ENCODE measurements around the gene GHRHR. TPM values are rescaled to one million over a fixed set of nuclear protein-coding genes. Genes with fewer than 3 reads are reported as not detected.

The GHRHR gene
- total RNA-seq (not detected), polyA plus RNA-seq (not detected)
- long read RNA-seq, donor 1: 0 reads
- long read RNA-seq, donor 2: 0 reads
- long read RNA-seq, donor 3: 0 reads

GRCh38 chr7:30963842-30964241 is at the start of gene GHRHR:
Gene GHRHR, plus strand, starts transcription at chr7:30963953. Its CDS starts 116 bp downstream, at chr7:30964069.
- H3K27me3 ChIP-seq: no peaks in the 10 kb centered on the region
- H3K4me1 ChIP-seq (ENCODE audit: insufficient read depth): no peaks in the 10 kb centered on the region
- H3K36me3 ChIP-seq: no peaks in the 10 kb centered on the region
- no peak within 1 kb of the TSS for H3K4me3 ChIP-seq
- DNase-seq: no peak
- intact Hi-C loops (cut with DNase I): no loop called here
- TF ChIP-seq POLR2A (IDR thresholded peaks at IDR 0.05) (no peak), EP300 (IDR thresholded peaks at IDR 0.05) (no peak), CTCF (IDR thresholded peaks at IDR 0.05) (no peak)
- no peak within 1 kb of the TSS for H3K27ac ChIP-seq
- WGBS, 3 donors: 88 to 90% (median 90%) methylated on average over 10 to 11 of the region's 11 CpGs
- no peaks in the 10 kb centered on the region for H3K9me3 ChIP-seq

GRCh38 chr7:30914596-30914995 is 49.2 kb upstream of the GHRHR start:
- Histone ChIP-seq H3K9me3 (no peaks in the 10 kb centered on the region), H3K27ac (no peak overlapping the region), H3K36me3 (no peaks in the 10 kb centered on the region), H3K4me3 (no peak overlapping the region), H3K4me1 (ENCODE audit: insufficient read depth) (peaks cover 4% of the 10 kb centered on the region), H3K27me3 (no peaks in the 10 kb centered on the region)
- TF ChIP-seq EP300 (IDR thresholded peaks at IDR 0.05): no peak
- TF ChIP-seq POLR2A (IDR thresholded peaks at IDR 0.05): no peak
- TF ChIP-seq CTCF (IDR thresholded peaks at IDR 0.05): no peak
- WGBS, 3 donors: 62 to 89% (median 82%) methylated on average over 4 of the region's 4 CpGs
- DNase-seq: no peak
- intact Hi-C loops (cut with DNase I): loop anchor here in 1 of 4 donors (10.0 kb wide), 1 partner anchor 100 kb away; no protein-coding TSS in a partner anchor

- no peak for DNase-seq
- H3K27ac ChIP-seq: no peak overlapping the region
- TF ChIP-seq EP300 (IDR thresholded peaks at IDR 0.05): no peak
- no peak for TF ChIP-seq CTCF (IDR thresholded peaks at IDR 0.05)
- no peak for TF ChIP-seq POLR2A (IDR thresholded peaks at IDR 0.05)
- H3K4me1 ChIP-seq (ENCODE audit: insufficient read depth): peaks cover 4% of the 10 kb centered on the region
- H3K36me3 ChIP-seq: no peaks in the 10 kb centered on the region
- intact Hi-C loops (cut with DNase I): loop anchor here in 1 of 4 donors (10.0 kb wide), 1 partner anchor 100 kb away; no protein-coding TSS in a partner anchor
- no peaks in the 10 kb centered on the region for H3K27me3 ChIP-seq
- no peaks in the 10 kb centered on the region for H3K9me3 ChIP-seq
- H3K4me3 ChIP-seq: no peak overlapping the region
- 71 to 84% (median 77%) methylated on average over 11 of the region's 11 CpGs for WGBS, 3 donors
These were observed 48.6 kb upstream of the GHRHR start for GRCh38 chr7:30915005-30915601.

GRCh38 chr7:30915751-30916150 is 48.0 kb upstream of the GHRHR start:
- Histone ChIP-seq H3K9me3 (no peaks in the 10 kb centered on the region), H3K27ac (no peak overlapping the region), H3K4me1 (ENCODE audit: insufficient read depth) (no peaks in the 10 kb centered on the region), H3K36me3 (no peaks in the 10 kb centered on the region), H3K4me3 (no peak overlapping the region), H3K27me3 (no peaks in the 10 kb centered on the region)
- intact Hi-C loops (cut with DNase I): loop anchor here in 1 of 4 donors (10.0 kb wide), 1 partner anchor 101 kb away; no protein-coding TSS in a partner anchor
- WGBS, 3 donors: 68 to 87% (median 79%) methylated on average over 6 of the region's 6 CpGs
- no peak for DNase-seq
- TF ChIP-seq POLR2A (IDR thresholded peaks at IDR 0.05) (no peak), CTCF (IDR thresholded peaks at IDR 0.05) (no peak), EP300 (IDR thresholded peaks at IDR 0.05) (no peak)
